ENCODE results near the gene PTGDR.

The PTGDR gene

DNA sequence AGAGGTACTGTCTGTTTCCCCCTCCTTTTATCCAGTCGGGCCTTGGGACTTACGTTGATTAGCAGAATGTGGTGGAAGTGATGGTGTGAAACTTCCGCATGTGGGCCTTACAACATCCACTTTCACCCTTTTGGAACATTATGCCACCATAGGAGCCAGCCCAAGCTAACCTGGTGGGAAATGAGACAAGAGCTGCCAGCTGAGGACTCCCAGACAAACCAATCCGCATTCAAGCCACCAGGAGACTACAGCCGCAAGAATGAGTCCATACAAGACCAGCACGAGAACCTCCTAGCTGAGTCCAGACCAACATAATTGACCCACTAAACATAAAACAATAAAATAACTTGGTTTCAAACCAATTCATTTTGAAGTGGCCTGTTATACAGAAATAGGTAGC is 37.5 kb downstream of the PTGDR start:
- H4K91ac ChIP-seq (ENCODE audit: low read length) = no peak overlapping the region
- H3K9ac ChIP-seq (ENCODE audit: low read length) = no peak overlapping the region
- H3K4ac ChIP-seq (ENCODE audit: low read depth in 1 of 2, low read length in 2 of 2) = no peak overlapping the region
- no peaks in the 10 kb centered on the region for H3K9me3 ChIP-seq (ENCODE audit: control insufficient read depth, low read length)
- H4K8ac ChIP-seq (ENCODE audit: low read length) = no peak overlapping the region
- H3K36me3 ChIP-seq (ENCODE audit: control insufficient read depth in 1 of 2, insufficient read depth in 2 of 2, low read depth in 1 of 2, low read length in 2 of 2) = no peaks in the 10 kb centered on the region
- H3K79me1 ChIP-seq (replicated peaks; ENCODE audit: low read length, poor library complexity, severe bottlenecking) = no peaks in the 10 kb centered on the region
- H2AK5ac ChIP-seq (ENCODE audit: low read length, severe bottlenecking) = no peak overlapping the region
- H3K14ac ChIP-seq (ENCODE audit: low read length in 2 of 2) = no peak overlapping the region
- H2BK12ac ChIP-seq (ENCODE audit: low read length in 2 of 2) = no peak overlapping the region
- H3K27me3 ChIP-seq (ENCODE audit: control insufficient read depth in 1 of 2, insufficient read depth in 1 of 2, low read length in 2 of 2) = no peaks in the 10 kb centered on the region
- no peak for DNase-seq
- H3K4me1 ChIP-seq (ENCODE audit: control insufficient read depth, insufficient read depth, low read depth, low read length) = no peaks in the 10 kb centered on the region
- no peak overlapping the region for H2BK120ac ChIP-seq (ENCODE audit: low read depth, low read length)
- no peak overlapping the region for H3K4me3 ChIP-seq (ENCODE audit: insufficient read depth in 1 of 2, low read depth in 1 of 2, low read length in 2 of 2)
- H2BK15ac ChIP-seq (ENCODE audit: low read depth, poor library complexity, severe bottlenecking) = no peak overlapping the region
- no peak overlapping the region for H3K4me2 ChIP-seq (ENCODE audit: low read length, poor library complexity, severe bottlenecking)
- WGBS = 100% methylated on average over 1 of the region's 6 CpGs
- no peak overlapping the region for H3K23ac ChIP-seq (ENCODE audit: low read length in 2 of 2)
- H2BK5ac ChIP-seq (ENCODE audit: low read depth, low read length, poor library complexity, severe bottlenecking) = no peak overlapping the region
- no peak overlapping the region for H3K27ac ChIP-seq (ENCODE audit: low read length, poor library complexity, severe bottlenecking)
- no peak overlapping the region for H3K18ac ChIP-seq (ENCODE audit: low read depth in 1 of 2, low read length in 2 of 2)
- no peak overlapping the region for H2AFZ ChIP-seq (ENCODE audit: low read depth, low read length)

DNA sequence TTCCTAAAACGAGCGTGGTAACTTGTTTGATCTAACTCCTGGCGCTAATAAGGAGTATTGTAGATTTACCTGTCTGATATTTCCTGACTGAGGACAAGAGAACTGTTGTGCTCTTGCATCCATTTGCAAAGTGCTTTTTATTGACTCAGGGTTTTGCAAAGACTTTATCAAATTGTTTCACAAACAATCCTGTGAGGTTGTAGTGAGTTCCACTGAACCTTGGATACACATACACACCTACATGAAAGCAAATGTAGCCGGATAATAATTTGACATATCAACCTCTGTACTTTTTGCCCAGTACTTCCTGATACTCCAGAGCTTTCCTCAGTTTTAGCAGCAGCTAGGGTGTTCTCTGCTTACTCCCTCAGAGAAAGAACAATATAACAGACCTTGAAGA is 39.9 kb downstream of the PTGDR start:
- Histone ChIP-seq H2BK120ac (ENCODE audit: low read depth, low read length) (no peak overlapping the region), H2BK15ac (ENCODE audit: low read depth, poor library complexity, severe bottlenecking) (no peak overlapping the region), H3K23ac (ENCODE audit: low read length in 2 of 2) (no peak overlapping the region), H3K4me3 (ENCODE audit: insufficient read depth in 1 of 2, low read depth in 1 of 2, low read length in 2 of 2) (no peak overlapping the region), H3K79me1 (replicated peaks; ENCODE audit: low read length, poor library complexity, severe bottlenecking) (no peaks in the 10 kb centered on the region), H3K4me2 (ENCODE audit: low read length, poor library complexity, severe bottlenecking) (no peak overlapping the region), H3K9ac (ENCODE audit: low read length) (no peak overlapping the region), H3K27me3 (ENCODE audit: control insufficient read depth in 1 of 2, insufficient read depth in 1 of 2, low read length in 2 of 2) (no peaks in the 10 kb centered on the region), H2BK12ac (ENCODE audit: low read length in 2 of 2) (no peak overlapping the region), H3K9me3 (ENCODE audit: control insufficient read depth, low read length) (no peaks in the 10 kb centered on the region), H3K27ac (ENCODE audit: low read length, poor library complexity, severe bottlenecking) (no peak overlapping the region), H4K91ac (ENCODE audit: low read length) (no peak overlapping the region), H3K4ac (ENCODE audit: low read depth in 1 of 2, low read length in 2 of 2) (no peak overlapping the region), H2AK5ac (ENCODE audit: low read length, severe bottlenecking) (no peak overlapping the region), H3K4me1 (ENCODE audit: control insufficient read depth, insufficient read depth, low read depth, low read length) (no peaks in the 10 kb centered on the region), H3K36me3 (ENCODE audit: control insufficient read depth in 1 of 2, insufficient read depth in 2 of 2, low read depth in 1 of 2, low read length in 2 of 2) (no peaks in the 10 kb centered on the region), H2AFZ (ENCODE audit: low read depth, low read length) (no peak overlapping the region), H3K14ac (ENCODE audit: low read length in 2 of 2) (no peak overlapping the region), H2BK5ac (ENCODE audit: low read depth, low read length, poor library complexity, severe bottlenecking) (no peak overlapping the region), H4K8ac (ENCODE audit: low read length) (no peak overlapping the region), H3K18ac (ENCODE audit: low read depth in 1 of 2, low read length in 2 of 2) (no peak overlapping the region)
- 100% methylated on average over 4 of the region's 4 CpGs for WGBS
- no peak for DNase-seq

DNA sequence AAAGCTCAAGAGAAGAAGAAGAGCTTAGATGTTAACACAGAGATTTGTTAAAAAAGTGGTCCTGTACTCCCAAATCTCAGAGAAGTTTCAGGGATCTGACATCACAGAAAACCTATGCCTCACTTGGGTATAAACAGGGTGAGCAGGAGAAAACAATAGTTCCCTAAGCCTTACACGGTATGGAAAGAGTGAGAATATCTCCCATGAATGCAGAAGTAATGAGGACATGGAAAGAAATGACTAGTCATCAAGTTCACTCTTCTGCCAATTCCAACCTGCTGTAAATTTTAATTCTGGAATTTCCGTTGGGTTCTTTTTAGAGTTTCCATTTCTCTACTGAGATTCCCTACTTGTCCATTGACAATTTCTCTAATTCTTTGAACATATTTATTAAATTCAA is 40.4 kb downstream of the PTGDR start:
- no peak overlapping the region for H4K8ac ChIP-seq (ENCODE audit: low read length)
- no peak overlapping the region for H3K23ac ChIP-seq (ENCODE audit: low read length in 2 of 2)
- no peak overlapping the region for H3K27ac ChIP-seq (ENCODE audit: low read length, poor library complexity, severe bottlenecking)
- H3K79me1 ChIP-seq (replicated peaks; ENCODE audit: low read length, poor library complexity, severe bottlenecking) = no peaks in the 10 kb centered on the region
- no peaks in the 10 kb centered on the region for H3K9me3 ChIP-seq (ENCODE audit: control insufficient read depth, low read length)
- no peak overlapping the region for H2AFZ ChIP-seq (ENCODE audit: low read depth, low read length)
- H3K27me3 ChIP-seq (ENCODE audit: control insufficient read depth in 1 of 2, insufficient read depth in 1 of 2, low read length in 2 of 2) = no peaks in the 10 kb centered on the region
- H3K4me1 ChIP-seq (ENCODE audit: control insufficient read depth, insufficient read depth, low read depth, low read length) = no peaks in the 10 kb centered on the region
- H2BK120ac ChIP-seq (ENCODE audit: low read depth, low read length) = no peak overlapping the region
- H3K4me2 ChIP-seq (ENCODE audit: low read length, poor library complexity, severe bottlenecking) = no peak overlapping the region
- 100% methylated on average over 1 of the region's 2 CpGs for WGBS
- H2BK12ac ChIP-seq (ENCODE audit: low read length in 2 of 2) = no peak overlapping the region
- H3K4ac ChIP-seq (ENCODE audit: low read depth in 1 of 2, low read length in 2 of 2) = no peak overlapping the region
- no peak overlapping the region for H2AK5ac ChIP-seq (ENCODE audit: low read length, severe bottlenecking)
- H2BK5ac ChIP-seq (ENCODE audit: low read depth, low read length, poor library complexity, severe bottlenecking) = no peak overlapping the region
- no peak overlapping the region for H3K14ac ChIP-seq (ENCODE audit: low read length in 2 of 2)
- no peak overlapping the region for H3K4me3 ChIP-seq (ENCODE audit: insufficient read depth in 1 of 2, low read depth in 1 of 2, low read length in 2 of 2)
- no peak overlapping the region for H3K9ac ChIP-seq (ENCODE audit: low read length)
- no peak overlapping the region for H2BK15ac ChIP-seq (ENCODE audit: low read depth, poor library complexity, severe bottlenecking)
- no peak for DNase-seq
- no peak overlapping the region for H4K91ac ChIP-seq (ENCODE audit: low read length)
- H3K36me3 ChIP-seq (ENCODE audit: control insufficient read depth in 1 of 2, insufficient read depth in 2 of 2, low read depth in 1 of 2, low read length in 2 of 2) = no peaks in the 10 kb centered on the region
- H3K18ac ChIP-seq (ENCODE audit: low read depth in 1 of 2, low read length in 2 of 2) = no peak overlapping the region

DNA sequence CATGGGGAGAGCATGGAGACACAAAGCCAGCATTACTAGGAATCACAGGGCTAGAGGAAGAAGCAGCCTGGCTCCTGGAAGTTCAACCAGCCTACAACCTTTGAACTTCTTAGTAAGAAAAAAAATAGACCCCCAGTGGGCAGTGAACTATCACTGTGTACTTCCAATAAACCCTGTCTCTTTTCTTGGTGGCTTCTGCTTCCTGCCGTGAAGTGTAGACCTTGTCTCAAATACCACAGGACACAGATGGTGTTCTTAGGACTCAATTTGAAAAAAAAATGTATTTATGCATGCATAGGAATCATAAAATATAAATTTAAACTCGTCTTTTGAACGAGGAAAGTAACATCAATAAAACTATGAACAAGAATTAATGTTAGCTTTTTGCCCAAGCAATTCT is 43.0 kb downstream of the PTGDR start:
- Histone ChIP-seq H3K36me3 (ENCODE audit: control insufficient read depth in 1 of 2, insufficient read depth in 2 of 2, low read depth in 1 of 2, low read length in 2 of 2) (no peaks in the 10 kb centered on the region), H2BK15ac (ENCODE audit: low read depth, poor library complexity, severe bottlenecking) (no peak overlapping the region), H3K79me1 (replicated peaks; ENCODE audit: low read length, poor library complexity, severe bottlenecking) (peaks cover 5% of the 10 kb centered on the region), H3K4ac (ENCODE audit: low read depth in 1 of 2, low read length in 2 of 2) (no peak overlapping the region), H3K4me1 (ENCODE audit: control insufficient read depth, insufficient read depth, low read depth, low read length) (peaks cover 13% of the 10 kb centered on the region), H3K4me3 (ENCODE audit: insufficient read depth in 1 of 2, low read depth in 1 of 2, low read length in 2 of 2) (no peak overlapping the region), H4K8ac (ENCODE audit: low read length) (no peak overlapping the region), H3K23ac (ENCODE audit: low read length in 2 of 2) (no peak overlapping the region), H3K18ac (ENCODE audit: low read depth in 1 of 2, low read length in 2 of 2) (no peak overlapping the region), H3K4me2 (ENCODE audit: low read length, poor library complexity, severe bottlenecking) (no peak overlapping the region), H3K14ac (ENCODE audit: low read length in 2 of 2) (no peak overlapping the region), H2BK120ac (ENCODE audit: low read depth, low read length) (no peak overlapping the region), H3K9me3 (ENCODE audit: control insufficient read depth, low read length) (no peaks in the 10 kb centered on the region), H2AFZ (ENCODE audit: low read depth, low read length) (no peak overlapping the region), H3K9ac (ENCODE audit: low read length) (no peak overlapping the region), H4K91ac (ENCODE audit: low read length) (no peak overlapping the region), H3K27ac (ENCODE audit: low read length, poor library complexity, severe bottlenecking) (no peak overlapping the region), H3K27me3 (ENCODE audit: control insufficient read depth in 1 of 2, insufficient read depth in 1 of 2, low read length in 2 of 2) (no peaks in the 10 kb centered on the region), H2AK5ac (ENCODE audit: low read length, severe bottlenecking) (no peak overlapping the region), H2BK5ac (ENCODE audit: low read depth, low read length, poor library complexity, severe bottlenecking) (no peak overlapping the region), H2BK12ac (ENCODE audit: low read length in 2 of 2) (no peak overlapping the region)
- 91% methylated on average over 2 of the region's 3 CpGs for WGBS
- no peak for DNase-seq
